H1 (cell line): ENCODE results near the gene ZFP69. TPM values are rescaled to one million over a fixed set of nuclear protein-coding genes. Genes with fewer than 3 reads are reported as not detected.

ENCODE experiments used
- CTCF ChIA-PET: fragments of 300-600 bp; sonication (Branson Sonifier 250); formaldehyde crosslinking; loops from one replicate; lab custom pipeline; 2021; ENCODE audit not compliant: partially characterized antibody; lab: Charles Lee
- POLR2A ChIA-PET: fragments of 300-600 bp; sonication (Branson Sonifier 250); formaldehyde crosslinking; loops from one replicate; lab custom pipeline; 2021; ENCODE audit warnings: inconsistent platforms; ENCODE audit not compliant: partially characterized antibody; lab: Charles Lee
- DNase-seq, 2 experiments: peaks; one replicate each; pipeline versions ENCODE4 v3.0.0 to v3.0.0-alpha.2; 2010 to 2022; ENCODE audit warnings: low spot score in 2 of 2, low read depth in 1 of 2, mixed read lengths in 1 of 2
- FAIRE-seq: peaks from 2 replicates; lab custom pipeline; 2011; peaks lifted over from hg19 to GRCh38; lab: Jason Lieb, UNC
- H2AFZ ChIP-seq: 2 replicates; pipeline ENCODE4 v1.8.1; 2012; ENCODE audit warnings: low read length, inconsistent platforms
- H2AK5ac ChIP-seq: 2 replicates; pipeline ENCODE4 v1.6.1; 2013; ENCODE audit warnings: low read depth, low read length
- H2BK120ac ChIP-seq: replicated peaks from 2 replicates; pipeline ENCODE3; 2013; ENCODE audit warnings: low read depth, low read length, inconsistent platforms
- H2BK12ac ChIP-seq: 2 replicates; pipeline ENCODE4 v1.6.1; 2013; ENCODE audit warnings: low read depth, low read length
- H2BK15ac ChIP-seq: 2 replicates; pipeline ENCODE4 v1.6.1; 2013; ENCODE audit warnings: low read length
- H2BK20ac ChIP-seq: 2 replicates; pipeline ENCODE4 v1.6.1; 2013; ENCODE audit warnings: low read length
- H2BK5ac ChIP-seq: 2 replicates; pipeline ENCODE4 v1.6.1; 2013; ENCODE audit warnings: low read depth, low read length
- H3K14ac ChIP-seq: 2 replicates; pipeline ENCODE4 v1.6.1; 2013; ENCODE audit warnings: inconsistent platforms; ENCODE audit not compliant: insufficient read length
- H3K18ac ChIP-seq: 2 replicates; pipeline ENCODE4 v1.6.1; 2013; ENCODE audit warnings: low read length; ENCODE audit errors: extremely low read depth
- H3K23ac ChIP-seq: 2 replicates; pipeline ENCODE4 v1.6.1; 2013; ENCODE audit warnings: inconsistent platforms; ENCODE audit not compliant: insufficient read length
- H3K23me2 ChIP-seq: 2 replicates; pipeline ENCODE4 v1.6.1; 2013; ENCODE audit warnings: low read depth, low read length
- H3K27ac ChIP-seq: 2 replicates; pipeline ENCODE4 v1.6.1; 2011; ENCODE audit warnings: low read depth, low read length, inconsistent platforms
- H3K27me3 ChIP-seq, 4 experiments: replicated peaks in 1 of 4; 1 replicate in 1 of 4; 2 replicates in 3 of 4; pipeline versions ENCODE4 v1.6.1 to v1.8.1; 2011 to 2013; ENCODE audit warnings: low read length in 3 of 4, mild to moderate bottlenecking in 3 of 4, inconsistent platforms in 2 of 4, mixed read lengths in 2 of 4, moderate library complexity in 1 of 4; ENCODE audit not compliant: control insufficient read depth in 3 of 4, insufficient read depth in 3 of 4; ENCODE audit errors: extremely low read depth in 1 of 4
- H3K36me3 ChIP-seq, 4 experiments: 2 replicates each; pipeline versions ENCODE4 v1.6.1 to v1.8.1; 2011 to 2013; ENCODE audit warnings: mild to moderate bottlenecking in 4 of 4, low read length in 3 of 4, moderate library complexity in 2 of 4, control low read depth in 1 of 4, inconsistent platforms in 1 of 4; ENCODE audit not compliant: insufficient read depth in 4 of 4, control insufficient read depth in 2 of 4
- H3K4ac ChIP-seq: replicated peaks from 2 replicates; pipeline ENCODE3; 2013; ENCODE audit warnings: low read length, low read depth, mixed read lengths, inconsistent platforms; ENCODE audit not compliant: insufficient read length
- H3K4me1 ChIP-seq, 4 experiments: replicated peaks in 1 of 4; 1 replicate in 1 of 4; 2 replicates in 3 of 4; pipeline versions ENCODE4 v1.6.1 to v1.8.1; 2011 to 2013; ENCODE audit warnings: low read length in 3 of 4, inconsistent platforms in 2 of 4, mixed read lengths in 1 of 4; ENCODE audit not compliant: insufficient read depth in 4 of 4, control insufficient read depth in 3 of 4
- H3K4me2 ChIP-seq, 2 experiments: 2 replicates each; pipeline versions ENCODE4 v1.6.1 to v1.8.1; 2011 to 2013; ENCODE audit warnings: low read depth in 2 of 2, low read length in 2 of 2, control low read depth in 1 of 2, inconsistent platforms in 1 of 2, mild to moderate bottlenecking in 1 of 2; ENCODE audit not compliant: insufficient read depth in 1 of 2
- H3K4me3 ChIP-seq, 4 experiments: fragments of 200-600, 300-600 bp in 1 of 4; sonication (generic), shearing (Covaris generic), sonication (Bioruptor Twin) in 1 of 4; 2 replicates each; pipeline versions ENCODE4 v1.5.1 to v1.8.1; 2011 to 2016; ENCODE audit warnings: low read length in 4 of 4, low read depth in 3 of 4, control low read depth in 2 of 4, inconsistent platforms in 2 of 4, mild to moderate bottlenecking in 2 of 4, mixed read lengths in 1 of 4, moderate library complexity in 1 of 4; ENCODE audit not compliant: insufficient read depth in 2 of 4; ENCODE audit errors: extremely low read depth in 1 of 4
- H3K56ac ChIP-seq: replicated peaks from 2 replicates; pipeline ENCODE3; 2013; ENCODE audit warnings: low read depth, mild to moderate bottlenecking, mixed read lengths, low read length, inconsistent platforms; ENCODE audit not compliant: insufficient read length
- H3K79me1 ChIP-seq: 2 replicates; pipeline ENCODE4 v1.6.1; 2013; ENCODE audit warnings: low read depth, low read length, control low read depth
- H3K79me2 ChIP-seq, 2 experiments: 2 replicates each; pipeline versions ENCODE4 v1.6.1 to v1.8.1; 2012 to 2013; ENCODE audit warnings: low read length in 2 of 2, mild to moderate bottlenecking in 2 of 2, inconsistent platforms in 1 of 2; ENCODE audit not compliant: insufficient read depth in 2 of 2, control insufficient read depth in 1 of 2
- H3K9ac ChIP-seq, 4 experiments: replicated peaks in 1 of 4; 1 replicate in 1 of 4; 2 replicates in 3 of 4; pipeline versions ENCODE4 v1.6.1 to v1.8.1; 2011 to 2013; ENCODE audit warnings: low read depth in 3 of 4, low read length in 3 of 4, control low read depth in 2 of 4, mild to moderate bottlenecking in 2 of 4, moderate library complexity in 2 of 4, inconsistent platforms in 1 of 4; ENCODE audit errors: extremely low read depth in 1 of 4
- H3K9me3 ChIP-seq, 2 experiments: 2 replicates each; pipeline versions ENCODE4 v1.6.1 to v1.8.1; 2012 to 2013; ENCODE audit warnings: mild to moderate bottlenecking in 2 of 2, moderate library complexity in 2 of 2, control low read depth in 1 of 2, inconsistent platforms in 1 of 2, low read depth in 1 of 2, low read length in 1 of 2, mixed read lengths in 1 of 2; ENCODE audit not compliant: insufficient read depth in 2 of 2
- H4K20me1 ChIP-seq, 2 experiments: replicated peaks in 1 of 2; 2 replicates each; pipeline versions ENCODE3 to v1.8.1; 2011 to 2013; ENCODE audit warnings: inconsistent platforms in 2 of 2, low read length in 2 of 2, mild to moderate bottlenecking in 1 of 2; ENCODE audit not compliant: insufficient read depth in 2 of 2, control insufficient read depth in 1 of 2
- H4K5ac ChIP-seq: 2 replicates; pipeline ENCODE4 v1.6.1; 2013; ENCODE audit warnings: low read length, low read depth, mixed read lengths, inconsistent platforms; ENCODE audit not compliant: insufficient read length
- H4K8ac ChIP-seq: 2 replicates; pipeline ENCODE4 v1.8.0; 2013; ENCODE audit warnings: mild to moderate bottlenecking, moderate library complexity, low read length, inconsistent platforms; ENCODE audit not compliant: insufficient read depth; ENCODE audit errors: extremely low read depth
- H4K91ac ChIP-seq: replicated peaks from 2 replicates; pipeline ENCODE3; 2013; ENCODE audit warnings: low read length, mixed read lengths, inconsistent platforms; ENCODE audit not compliant: insufficient read length
- CBX5 ChIP-seq: fragments of 300-800, 300-1000 bp; sonication (generic); IDR thresholded peaks from 2 replicates; pipeline ENCODE4 v1.7.1; 2016; ENCODE audit warnings: antibody characterized with exemption, low read length, low read depth
- CBX8 ChIP-seq: fragments of 300-800, 300-1000 bp; sonication (generic); IDR thresholded peaks from 2 replicates; pipeline ENCODE4 v1.7.1; 2016; ENCODE audit warnings: low read depth, low read length, borderline replicate concordance
- CHD1 ChIP-seq: IDR thresholded peaks from 2 replicates; pipeline ENCODE4 v1.6.1; 2012; ENCODE audit warnings: low read depth, low read length, improper control_type of control experiment
- GABPA ChIP-seq: IDR thresholded peaks from 2 replicates; pipeline ENCODE4 v1.6.1; 2011; ENCODE audit warnings: mild to moderate bottlenecking, low read length, moderate library complexity, borderline replicate concordance; ENCODE audit not compliant: insufficient read depth
- HDAC2 ChIP-seq, 2 experiments: fragments of 300-600 bp in 1 of 2; sonication (generic) in 1 of 2; IDR thresholded peaks; 2 replicates each; pipeline ENCODE4 v1.6.1; 2011 to 2012; ENCODE audit warnings: low read depth in 2 of 2, low read length in 2 of 2, mild to moderate bottlenecking in 2 of 2, moderate library complexity in 2 of 2, borderline replicate concordance in 1 of 2, inconsistent platforms in 1 of 2
- HDAC6 ChIP-seq: IDR thresholded peaks from one replicate; pipeline ENCODE4 v1.7.1; 2012; ENCODE audit warnings: low read depth, mild to moderate bottlenecking, inconsistent platforms, low read length, moderate library complexity
- PHF8 ChIP-seq: fragments of 200-600 bp; sonication (generic); conservative IDR thresholded peaks from 2 replicates; pipeline ENCODE4 v1.7.1; 2012; ENCODE audit warnings: low read depth, mild to moderate bottlenecking, inconsistent platforms, low read length, moderate library complexity
- POU5F1 ChIP-seq: IDR thresholded peaks from 2 replicates; pipeline ENCODE4 v1.6.1; 2011; ENCODE audit warnings: low read depth, mild to moderate bottlenecking, low read length, moderate library complexity
- RFX5 ChIP-seq: IDR thresholded peaks from 2 replicates; pipeline ENCODE4 v1.6.1; 2011; ENCODE audit warnings: low read depth, low read length, improper control_type of control experiment, borderline replicate concordance
- SIX5 ChIP-seq: IDR thresholded peaks from 2 replicates; pipeline ENCODE4 v1.6.1; 2011; ENCODE audit warnings: mild to moderate bottlenecking, low read depth, low read length
- SP2 ChIP-seq: IDR thresholded peaks from 2 replicates; pipeline ENCODE4 v1.6.1; 2012; ENCODE audit warnings: mild to moderate bottlenecking, low read length, inconsistent platforms
- SP4 ChIP-seq: IDR thresholded peaks from 2 replicates; pipeline ENCODE4 v1.6.1; 2012; ENCODE audit warnings: low read length, inconsistent platforms
- SUZ12 ChIP-seq: fragments of 200-600 bp; sonication (generic); IDR thresholded peaks from 2 replicates; pipeline ENCODE4 v1.6.1; 2012; ENCODE audit warnings: mild to moderate bottlenecking, inconsistent platforms, low read length, moderate library complexity, mixed read lengths
- WGBS, 2 experiments: shearing (Covaris generic) in 1 of 2; methylation state at CpG; one replicate each; pipeline versions ENCODE4 v1.1.6 to v1.1.7; 2013 to 2015; ENCODE audit warnings: low lambda C conversion rate in 2 of 2, mixed read lengths in 2 of 2, inconsistent platforms in 1 of 2, low coverage in 1 of 2, missing lambda C conversion rate in 1 of 2; ENCODE audit not compliant: insufficient replicate concordance in 2 of 2, insufficient coverage in 1 of 2, insufficient read length in 1 of 2; ENCODE audit errors: extremely low coverage in 1 of 2, missing lambda C conversion rate in 1 of 2; 5-methylcytosine and 5-hydroxymethylcytosine counted together
- polyA plus RNA-seq, 7 experiments: library from polyadenylated mRNA; depleted of rRNA in 3 of 7; stranded (reverse) in 5 of 7; unstranded in 2 of 7; fragments of >200 nt in 5 of 7; fragments of 200-250 nt in 2 of 7; gene quantifications; 1 replicate in 5 of 7; 2 replicates in 1 of 7; 4 replicates in 1 of 7; pipeline versions ENCODE4 v1.2.1 to v1.2.3, GENCODE V29; 2011 to 2013; ENCODE audit warnings: missing spikeins in 2 of 7, mixed read lengths in 2 of 7
- total RNA-seq: library from RNA; stranded (reverse); fragmentation: NEBNext Ultra II Directional; extraction: Animal tissue kit (Norgen Biotek cat#: 25700); gene quantifications from 2 replicates; pipeline ENCODE4 v1.2.1, GENCODE V29; 2021
- TF ChIP-seq, protein P1 (sequence below): IDR thresholded peaks from 2 replicates; pipeline ENCODE4 v1.6.1; 2012; ENCODE audit warnings: inconsistent platforms

ZFP69 gene
- total and polyA plus RNA-seq, 2 of the 8 experiments (the other 6 are each of a cell fraction or from before 2014, with no cell fraction given): 1.0 to 4.3 TPM

DNA sequence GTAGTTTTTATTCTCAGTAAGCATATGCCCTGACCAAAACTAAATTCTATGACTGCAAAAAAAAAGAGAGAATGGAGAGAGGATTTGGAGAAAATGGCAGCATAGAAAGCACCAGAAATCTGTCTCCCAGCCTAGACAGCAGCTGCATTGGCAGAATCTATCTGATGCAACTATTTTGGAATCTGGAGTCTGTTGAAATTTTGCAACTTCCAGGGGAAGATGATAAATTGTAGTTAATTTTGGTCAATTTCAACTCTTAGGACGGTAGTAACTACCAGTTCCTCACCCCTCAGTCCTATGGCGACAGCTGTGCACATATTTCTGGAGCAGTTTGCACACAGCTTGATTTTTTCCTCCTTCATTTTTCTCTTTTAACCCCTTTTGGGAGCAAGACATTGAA, 42.4 kb downstream of the ZFP69 start:
- Histone ChIP-seq H4K5ac (no peak overlapping the region), H2BK15ac (no peak overlapping the region), H2BK5ac (no peak overlapping the region), H3K79me2 (no peaks in the 10 kb centered on the region), H3K23ac (no peak overlapping the region), H2BK120ac (no peak overlapping the region), H3K9ac (no peak overlapping the region), H3K27ac (no peak overlapping the region), H3K9me3 (peaks cover 25 to 30% of the 10 kb centered on the region in 2 experiments; a peak in 3 of 4 replicates), H3K79me1 (no peaks in the 10 kb centered on the region), H4K91ac (no peak overlapping the region), H3K4ac (no peak overlapping the region), H3K4me1 (no peaks in the 10 kb centered on the region), H2AFZ (no peak overlapping the region), H3K14ac (no peak overlapping the region), H3K36me3 (peaks cover 0 to 11% (median 5%) of the 10 kb centered on the region in 4 experiments; a peak in 4 of 8 replicates), H3K27me3 (no peaks in the 10 kb centered on the region), H3K56ac (no peak overlapping the region), H3K18ac (no peak overlapping the region), H4K20me1 (no peaks in the 10 kb centered on the region), H2BK12ac (no peak overlapping the region), H3K4me3 (no peak overlapping the region), H4K8ac (no peak overlapping the region), H3K4me2 (no peak overlapping the region), H2BK20ac (no peak overlapping the region), H2AK5ac (no peak overlapping the region), H3K23me2 (no peaks in the 10 kb centered on the region)
- DNase-seq: no peak
- 84% methylated on average over 2 of the region's 2 CpGs; no CpG with 5 or more reads in 1 of the 2 experiments for WGBS, 2 experiments
- ChIA-PET POLR2A (interaction anchor here (0.6 kb wide), 1 partner anchor 170 kb away, joined by 3 read pairs; no protein-coding TSS in a partner anchor), CTCF (interaction anchor here (0.6 to 1.3 kb wide), 3 partner anchors 13 to 112 kb away, joined by 3 to 4 read pairs (median 3); no protein-coding TSS in a partner anchor)
- FAIRE-seq: no peak
- TF ChIP-seq, protein P1, sequence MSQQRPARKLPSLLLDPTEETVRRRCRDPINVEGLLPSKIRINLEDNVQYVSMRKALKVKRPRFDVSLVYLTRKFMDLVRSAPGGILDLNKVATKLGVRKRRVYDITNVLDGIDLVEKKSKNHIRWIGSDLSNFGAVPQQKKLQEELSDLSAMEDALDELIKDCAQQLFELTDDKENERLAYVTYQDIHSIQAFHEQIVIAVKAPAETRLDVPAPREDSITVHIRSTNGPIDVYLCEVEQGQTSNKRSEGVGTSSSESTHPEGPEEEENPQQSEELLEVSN: no peak
- no peak for TF ChIP-seq HDAC2 (IDR thresholded peaks at IDR 0.05; ENCODE audit: borderline replicate concordance in 1 of 2, low read depth in 2 of 2, low read length in 2 of 2)
- no peak for TF ChIP-seq RFX5
- no peak for TF ChIP-seq SUZ12
- no peak for TF ChIP-seq PHF8
- TF ChIP-seq SP4: no peak
- no peak for TF ChIP-seq HDAC6
- TF ChIP-seq POU5F1: no peak
- no peak for TF ChIP-seq SP2
- TF ChIP-seq CHD1: no peak
- no peak for TF ChIP-seq SIX5
- no peak for TF ChIP-seq GABPA
- TF ChIP-seq CBX8: no peak
- TF ChIP-seq CBX5: no peak
